Ascending aorta (tissue), 2 donors: Measurements from ENCODE around the gene APOL4. TPM values are rescaled to one million over a fixed set of nuclear protein-coding genes. Genes with fewer than 3 reads are reported as not detected.
"Not testable (repeated sequence)": the region's sequence is repeated elsewhere in the genome, so short reads cannot be mapped to it uniquely, and the experiment has no call there.

ENCODE experiments used
- DNase-seq, 2 donors: peaks; one replicate each; pipeline ENCODE4 v3.0.0-alpha.2; 2019; ENCODE audit warnings: low spot score in 2 of 2
- H3K27ac ChIP-seq, 2 donors: fragments of 200-600 bp; sonication (generic); one replicate each; pipeline ENCODE4 v1.5.1; 2016 to 2017; ENCODE audit warnings: mild to moderate bottlenecking in 1 of 2
- H3K27me3 ChIP-seq: fragments of 200-600 bp; sonication (generic); one replicate; pipeline ENCODE4 v1.5.1; 2017
- H3K36me3 ChIP-seq, 2 donors: fragments of 200-600 bp; sonication (generic); one replicate each; pipeline ENCODE4 v1.5.1; 2016
- H3K4me1 ChIP-seq, 2 donors: fragments of 200-600 bp; sonication (generic); one replicate each; pipeline ENCODE4 v1.5.1; 2016 to 2017; ENCODE audit warnings: mild to moderate bottlenecking in 1 of 2
- H3K4me3 ChIP-seq, 2 donors: fragments of 200-600 bp; sonication (generic); one replicate each; pipeline ENCODE4 v1.5.1; 2016 to 2017; ENCODE audit warnings: mild to moderate bottlenecking in 1 of 2
- H3K9me3 ChIP-seq, 2 donors: fragments of 200-600 bp; sonication (generic); one replicate each; pipeline ENCODE4 v1.5.1; 2016
- intact Hi-C: fragments of 100-400 bp; cut with DNase I; formaldehyde crosslinking; loops from one replicate; pipeline ENCODE4 v1.15.1; 2023
- total RNA-seq: library from RNA; depleted of rRNA; stranded (reverse); fragments of >200 nt; gene quantifications from one replicate; pipeline ENCODE4 v1.1.0, GENCODE V29; 2016
- TF ChIP-seq, protein P1 (sequence below), 3 experiments: fragments of 200-600 bp in 2 of 3; fragments of 450-650 bp in 1 of 3; sonication (generic) in 2 of 3; IDR thresholded peaks; one replicate each; pipeline ENCODE4 v1.5.1; 2016 to 2019; ENCODE audit warnings: antibody characterized with exemption in 3 of 3, mild to moderate bottlenecking in 1 of 3, moderate library complexity in 1 of 3

Gene APOL4
- total RNA-seq, 1 donor from 2014 or later: not detected

DNA sequence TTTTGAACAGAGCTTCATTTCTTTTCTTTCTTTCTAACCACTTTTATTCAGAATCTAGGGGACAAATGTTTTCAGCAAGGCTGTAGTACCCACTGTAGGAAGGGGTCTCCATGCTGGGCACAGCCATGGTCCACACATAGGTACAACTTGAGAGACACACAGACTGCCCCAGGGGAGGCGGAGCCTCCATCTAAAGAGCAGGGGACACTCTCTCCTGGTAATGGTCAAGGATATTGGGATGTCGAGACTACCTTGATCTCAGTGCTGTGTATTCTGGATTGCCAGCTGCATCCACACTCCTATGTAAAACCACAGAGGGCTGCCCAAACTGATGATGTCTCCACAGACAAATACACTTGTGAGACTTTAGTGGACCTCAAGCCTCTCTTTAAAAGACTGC lies 38.1 kb downstream of the APOL4 start:
- intact Hi-C loops: no loop called here
- DNase-seq: no peak
- TF ChIP-seq, protein P1, sequence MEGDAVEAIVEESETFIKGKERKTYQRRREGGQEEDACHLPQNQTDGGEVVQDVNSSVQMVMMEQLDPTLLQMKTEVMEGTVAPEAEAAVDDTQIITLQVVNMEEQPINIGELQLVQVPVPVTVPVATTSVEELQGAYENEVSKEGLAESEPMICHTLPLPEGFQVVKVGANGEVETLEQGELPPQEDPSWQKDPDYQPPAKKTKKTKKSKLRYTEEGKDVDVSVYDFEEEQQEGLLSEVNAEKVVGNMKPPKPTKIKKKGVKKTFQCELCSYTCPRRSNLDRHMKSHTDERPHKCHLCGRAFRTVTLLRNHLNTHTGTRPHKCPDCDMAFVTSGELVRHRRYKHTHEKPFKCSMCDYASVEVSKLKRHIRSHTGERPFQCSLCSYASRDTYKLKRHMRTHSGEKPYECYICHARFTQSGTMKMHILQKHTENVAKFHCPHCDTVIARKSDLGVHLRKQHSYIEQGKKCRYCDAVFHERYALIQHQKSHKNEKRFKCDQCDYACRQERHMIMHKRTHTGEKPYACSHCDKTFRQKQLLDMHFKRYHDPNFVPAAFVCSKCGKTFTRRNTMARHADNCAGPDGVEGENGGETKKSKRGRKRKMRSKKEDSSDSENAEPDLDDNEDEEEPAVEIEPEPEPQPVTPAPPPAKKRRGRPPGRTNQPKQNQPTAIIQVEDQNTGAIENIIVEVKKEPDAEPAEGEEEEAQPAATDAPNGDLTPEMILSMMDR (IDR thresholded peaks at IDR 0.05): no peak

DNA sequence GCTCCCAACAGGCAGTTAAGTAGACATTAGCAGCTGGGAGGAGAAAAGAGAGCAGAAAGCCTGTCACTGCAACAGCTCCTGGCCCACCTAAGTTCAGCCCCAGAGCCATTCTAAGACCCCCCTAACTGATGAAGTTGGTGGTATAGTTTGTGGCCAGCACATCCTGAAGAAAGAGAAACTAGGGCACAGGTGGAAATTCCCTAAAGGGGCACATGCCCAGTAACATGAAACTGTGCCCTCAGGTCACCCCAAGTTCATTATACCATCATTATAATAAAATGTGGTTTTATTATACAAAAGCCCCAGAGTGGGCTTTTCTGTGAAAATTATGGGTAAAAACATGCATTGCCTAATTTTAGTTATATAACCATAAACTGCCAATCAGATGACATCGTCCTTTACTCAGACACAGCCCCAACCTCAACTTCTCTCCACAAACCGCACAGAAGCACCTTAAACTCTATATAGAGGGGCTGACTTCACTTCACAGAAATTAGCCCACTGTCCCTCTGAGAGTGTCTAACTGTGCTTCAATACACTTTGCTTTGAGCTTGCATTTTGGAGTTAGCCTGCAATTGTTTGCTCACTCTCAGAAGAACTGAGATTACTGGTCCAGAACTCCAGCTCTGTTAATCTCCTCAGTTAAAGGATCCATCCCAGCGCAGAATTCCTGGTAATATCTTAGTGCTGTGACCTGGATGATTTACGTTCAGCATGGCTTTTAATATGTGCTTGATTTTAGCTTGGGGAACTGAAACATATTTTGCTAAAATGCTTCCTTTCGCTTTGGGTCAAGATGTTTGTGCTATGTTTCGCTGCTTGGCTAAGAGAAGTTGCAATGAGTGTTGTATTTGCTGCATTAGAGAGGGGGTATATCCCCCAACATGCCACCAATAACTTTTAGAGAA lies 39.2 kb downstream of the APOL4 start:
- H3K27ac ChIP-seq: peak overlapping the region in 1 of 2 donors; percentile 3
- intact Hi-C loops: no loop called here
- H3K36me3 ChIP-seq: no peaks in the 10 kb centered on the region
- TF ChIP-seq, protein P1 (IDR thresholded peaks at IDR 0.05): no peak
- no peak overlapping the region for H3K4me3 ChIP-seq
- peaks cover 0 to 35% of the 10 kb centered on the region in 2 donors for H3K4me1 ChIP-seq
- no peak for DNase-seq
- H3K9me3 ChIP-seq: no peaks in the 10 kb centered on the region
- H3K27me3 ChIP-seq: no peaks in the 10 kb centered on the region

More for the DNA sequence above, 38.1 kb downstream of the APOL4 start:
- H3K4me1 ChIP-seq: peaks cover 0 to 25% of the 10 kb centered on the region in 2 donors
- H3K27ac ChIP-seq: no peak overlapping the region
- H3K9me3 ChIP-seq: no peaks in the 10 kb centered on the region
- H3K36me3 ChIP-seq: no peaks in the 10 kb centered on the region
- no peak overlapping the region for H3K4me3 ChIP-seq
- H3K27me3 ChIP-seq: no peaks in the 10 kb centered on the region

GRCh38 chr22:36161793-36162126 lies 39.8 kb downstream of the APOL4 start:
- H3K4me1 ChIP-seq: peaks cover 0 to 38% of the 10 kb centered on the region in 2 donors
- not testable (repeated sequence) for H3K27ac ChIP-seq

GRCh38 chr22:36160499-36160942 lies 41.1 kb downstream of the APOL4 start, which contains the start of gene APOL3:
Gene APOL3 (minus strand): TSS chr22:36160755. CDS start chr22:36149055, 11,700 bp downstream.
- H3K27me3 ChIP-seq: no peaks in the 10 kb centered on the region
- no peaks in the 10 kb centered on the region for H3K9me3 ChIP-seq
- H3K36me3 ChIP-seq: no peaks in the 10 kb centered on the region
- peaks cover 10 to 50% of the 10 kb centered on the region in 2 donors for H3K4me1 ChIP-seq
- peak within 1 kb of the TSS; percentile 45 to 63 for H3K4me3 ChIP-seq
- DNase-seq: peak in 1 of 2 donors; percentile 85
- TF ChIP-seq, protein P1 (IDR thresholded peaks at IDR 0.05): no peak
- peak within 1 kb of the TSS; percentile 75 to 94 for H3K27ac ChIP-seq
- intact Hi-C loops: no loop called here

More at GRCh38 chr22:36161793-36162126, 39.8 kb downstream of the APOL4 start:
- H3K36me3 ChIP-seq, H3K9me3 ChIP-seq, H3K4me3 ChIP-seq, DNase-seq, H3K27me3 ChIP-seq, intact Hi-C loops: not testable (repeated sequence)

GRCh38 chr22:36156515-36157419 lies 44.8 kb downstream of the APOL4 start:
- no peaks in the 10 kb centered on the region for H3K27me3 ChIP-seq
- H3K4me1 ChIP-seq: peaks cover 12 to 61% of the 10 kb centered on the region in 2 donors
- no peaks in the 10 kb centered on the region for H3K9me3 ChIP-seq
- no peaks in the 10 kb centered on the region for H3K36me3 ChIP-seq
- peak; percentile 71 to 96 for DNase-seq
- peak overlapping the region; percentile 94 for H3K27ac ChIP-seq
- TF ChIP-seq, protein P1 (IDR thresholded peaks at IDR 0.05): no peak
- peak overlapping the region; percentile 50 to 63 for H3K4me3 ChIP-seq
- intact Hi-C loops: loop anchor here (2.0 to 10.0 kb wide), 3 partner anchors 82 to 328 kb away; partner anchors contain the start of genes APOL2, MYH9 and TXN2
